Femur (tissue), 1 donor: ENCODE results near the gene B4GALT1.
"Not testable (repeated sequence)": the region's sequence is repeated elsewhere in the genome, so short reads cannot be mapped to it uniquely, and the experiment has no call there.

Experiments used
- DNase-seq: peaks from one replicate; pipeline ENCODE4 v3.0.0-alpha.2; 2017

B4GALT1 gene

GRCh38 chr9:33101104-33101951, 65.8 kb downstream of the B4GALT1 start:
- DNase-seq = peak; percentile 54

GRCh38 chr9:33099754-33100153, 67.4 kb downstream of the B4GALT1 start:
- no peak for DNase-seq

DNA sequence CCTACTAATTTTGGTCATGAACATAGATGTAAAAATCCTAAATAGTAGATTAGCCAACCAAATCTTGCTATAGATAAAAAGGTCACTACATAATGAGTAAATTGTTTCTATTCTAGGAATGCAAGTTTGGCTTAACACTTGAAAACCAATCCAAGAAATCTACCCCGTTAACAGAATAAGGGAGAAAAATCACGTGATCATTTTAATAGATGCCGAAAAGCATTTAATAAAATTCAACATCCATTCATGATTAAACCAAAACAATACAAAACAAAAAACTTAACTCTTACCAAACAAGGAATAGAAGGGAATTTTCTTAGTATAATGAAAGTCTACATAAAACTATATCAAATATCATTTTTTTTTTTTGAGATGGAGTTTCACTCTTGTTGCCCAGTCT, 69.9 kb downstream of the B4GALT1 start:
- no peak for DNase-seq

DNA sequence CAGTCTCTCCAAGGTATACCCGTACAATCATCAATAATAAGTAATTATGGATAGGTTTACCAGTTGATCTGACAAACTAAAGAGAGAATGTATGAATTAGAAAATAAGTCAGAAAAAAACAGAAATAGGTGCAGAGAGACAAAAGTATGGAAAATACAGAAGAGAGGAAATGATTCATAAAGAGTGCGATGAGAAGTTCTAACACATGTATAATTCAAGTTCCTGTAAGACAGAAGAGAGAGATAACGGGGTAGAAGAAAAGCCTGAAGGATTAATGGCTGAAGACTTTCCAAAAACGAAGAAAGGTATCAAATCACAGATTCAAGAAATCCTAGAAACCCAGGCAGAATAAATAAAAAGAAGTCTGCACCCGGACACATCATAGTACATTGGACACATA, 74.5 kb downstream of the B4GALT1 start:
- DNase-seq = no peak

DNA sequence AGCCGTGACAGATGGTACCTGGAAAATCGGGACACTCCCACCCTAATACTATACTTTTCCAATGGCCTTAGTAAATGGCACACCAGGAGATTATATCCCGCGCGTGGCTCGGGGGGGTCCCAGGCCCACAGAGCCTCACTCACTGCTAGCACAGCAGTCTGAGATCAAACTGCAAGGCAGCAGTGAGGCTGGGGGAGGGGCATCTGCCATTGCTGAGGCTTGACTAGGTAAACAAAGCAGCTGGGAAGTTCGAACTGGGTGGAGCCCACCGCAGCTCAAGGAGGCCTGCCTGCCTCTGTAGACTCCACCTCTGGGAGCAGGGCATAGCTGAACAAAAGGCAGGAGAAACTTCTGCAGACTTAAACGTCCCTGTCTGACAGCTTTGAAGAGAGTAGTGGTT, 81.5 kb downstream of the B4GALT1 start:
- not testable (repeated sequence) for DNase-seq

DNA sequence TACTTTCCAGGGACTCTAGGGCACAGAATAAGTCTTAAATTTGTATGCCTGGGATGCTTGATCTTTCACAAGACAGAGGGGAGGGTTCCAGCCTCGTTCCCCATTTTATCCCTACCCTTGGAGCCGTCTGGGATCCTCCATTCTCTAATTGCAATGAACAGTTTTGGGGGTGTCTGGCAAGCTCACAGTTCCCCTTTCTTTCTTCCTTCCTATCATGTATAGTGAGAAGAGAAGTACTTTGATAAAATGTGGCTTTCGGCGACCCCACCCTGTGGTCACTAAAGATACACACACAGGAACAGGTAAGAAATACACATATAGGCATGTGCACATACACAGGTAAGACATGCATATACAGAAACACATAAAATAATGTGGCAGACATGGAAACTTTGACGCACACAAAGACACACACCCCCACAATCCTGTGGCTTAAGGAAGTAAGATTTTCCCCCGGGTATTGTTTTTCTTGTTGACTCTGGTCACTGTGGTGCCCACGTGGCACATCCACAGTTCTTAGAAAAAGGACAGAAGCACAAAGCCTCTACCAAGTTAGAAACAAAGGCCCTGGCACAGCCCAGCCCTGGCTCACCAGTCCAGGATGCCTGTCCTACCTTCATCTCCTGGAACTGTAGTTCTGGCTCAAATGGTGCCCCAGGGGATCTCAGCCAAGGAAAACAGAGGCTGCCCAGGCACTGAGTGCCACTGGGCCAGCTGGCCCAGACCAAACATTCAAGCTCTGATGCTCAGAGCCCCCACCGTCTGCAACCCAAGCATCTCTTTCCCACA, 84.4 kb downstream of the B4GALT1 start:
- DNase-seq = peak; percentile 38

- peak; percentile 22 for DNase-seq
Measured at GRCh38 chr9:33082128-33082527, 85.0 kb downstream of the B4GALT1 start.

GRCh38 chr9:33081128-33081851, 85.8 kb downstream of the B4GALT1 start:
- DNase-seq = peak; percentile 85

DNA sequence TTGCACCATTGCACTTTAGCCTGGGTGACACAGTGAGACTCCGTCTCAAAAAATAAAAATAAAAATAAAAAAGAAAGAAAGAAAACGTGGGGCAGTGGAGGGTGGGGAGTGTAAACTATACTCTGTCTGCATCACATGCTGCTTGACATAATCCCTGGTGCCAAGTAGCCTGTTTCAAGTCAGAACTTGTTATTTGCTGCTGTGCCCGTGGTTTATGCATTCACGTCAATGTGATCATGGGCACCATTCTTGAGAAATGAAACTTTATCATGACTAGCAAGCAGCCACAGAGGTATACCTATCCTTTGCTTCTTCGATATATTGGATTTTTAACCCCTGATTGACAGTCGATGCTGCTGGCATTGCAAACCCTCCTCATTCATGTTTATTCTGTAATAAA, 86.6 kb downstream of the B4GALT1 start:
- DNase-seq = no peak

DNA sequence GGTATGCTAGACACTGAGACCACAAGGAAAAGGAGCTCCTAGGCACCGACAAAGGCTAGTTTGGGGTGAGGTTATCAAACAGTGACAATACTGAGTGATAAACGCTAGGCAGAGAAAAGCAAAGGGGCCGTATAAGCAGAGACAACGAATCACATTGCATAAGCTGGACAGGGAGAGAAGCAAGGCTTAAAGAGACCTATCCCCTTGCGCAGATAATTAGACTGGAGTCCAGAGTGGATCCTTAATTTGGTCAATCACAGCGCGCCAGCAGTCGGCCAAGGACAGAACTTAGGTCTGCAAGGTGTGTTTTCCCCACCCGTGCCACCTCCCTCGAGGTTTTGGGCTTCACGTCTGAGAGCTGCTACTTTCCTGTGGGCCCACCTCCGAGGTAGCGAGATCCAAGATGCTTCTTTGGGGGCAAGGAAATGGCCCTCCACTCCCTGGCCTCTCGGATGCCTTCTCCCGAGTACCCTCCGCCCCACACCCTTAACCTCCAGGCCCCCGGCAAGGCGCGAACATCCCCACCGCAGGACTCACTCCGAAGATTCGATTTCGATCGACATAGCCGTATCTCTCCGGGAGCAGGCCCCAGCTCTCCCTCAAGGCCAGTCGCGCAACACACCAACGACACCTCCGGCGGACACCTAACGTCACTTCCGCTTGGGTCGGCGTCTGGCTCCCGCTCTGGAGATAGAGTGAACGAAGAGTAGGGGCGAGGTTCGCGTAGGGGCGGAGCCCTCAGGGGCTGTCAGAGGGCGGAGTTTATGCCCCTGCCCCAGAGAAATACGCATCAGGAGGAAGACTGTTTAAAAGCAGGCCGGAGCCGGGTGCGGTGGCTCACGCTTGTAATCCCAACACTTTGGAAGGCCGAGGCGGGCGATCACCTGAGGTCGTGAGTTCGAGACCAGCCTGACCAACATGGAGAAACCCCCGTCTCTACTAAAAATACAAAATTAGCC, 90.8 kb downstream of the B4GALT1 start, which contains the start of gene SMU1:
Gene SMU1 (minus strand): TSS at position 629 of the 959 bp plus-strand sequence. CDS start 66 bp downstream, at position 563.
- DNase-seq = peak; percentile 99

- DNase-seq = no peak
Measured at GRCh38 chr9:33068991-33069390, 98.1 kb downstream of the B4GALT1 start.

DNA sequence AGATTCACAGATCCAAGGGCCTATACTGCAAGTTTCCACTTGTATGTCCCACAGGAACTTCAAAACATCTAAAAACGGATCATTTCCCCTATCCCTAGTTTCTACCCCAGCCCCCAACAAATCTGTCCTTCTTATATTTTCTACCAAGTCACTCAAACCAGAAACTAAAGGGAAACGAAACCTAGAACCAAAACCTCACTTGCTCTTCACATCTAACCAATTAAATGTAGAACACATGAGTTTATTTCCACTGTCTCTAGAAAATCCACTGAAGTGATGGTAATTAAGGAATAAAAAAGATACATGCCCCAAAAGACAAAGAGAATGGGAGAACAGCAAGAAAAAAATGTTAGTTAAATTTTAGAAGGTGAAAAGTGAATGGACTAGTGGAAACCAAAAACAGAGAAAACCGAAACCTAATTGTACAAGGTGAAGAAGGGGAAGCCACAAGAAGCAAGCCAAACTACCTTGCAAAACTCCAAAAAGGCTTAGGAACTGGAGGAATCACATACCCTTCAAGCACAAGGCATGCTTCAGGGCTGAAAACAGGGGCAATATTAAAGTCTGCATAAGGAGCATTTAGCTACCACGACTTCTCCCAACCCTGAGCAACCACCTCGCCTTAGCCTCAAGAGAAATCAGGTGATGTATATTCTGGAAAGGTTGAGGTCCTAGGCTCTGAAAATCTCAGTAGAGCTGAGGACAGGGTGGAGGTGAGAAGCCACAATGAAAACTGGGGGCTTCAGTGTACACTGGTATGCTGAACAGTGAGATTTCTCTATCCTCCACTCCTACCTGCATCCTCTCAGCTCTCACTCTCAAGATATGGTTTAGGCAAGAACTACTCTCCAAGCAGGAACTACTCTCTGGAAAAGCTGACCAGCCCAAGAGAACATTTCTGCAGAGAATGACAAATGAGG, 101.7 kb downstream of the B4GALT1 start:
- DNase-seq = no peak
